GM12878 (cell line): ENCODE measurements around the gene FOXP1. TPM values are rescaled to one million over a fixed set of nuclear protein-coding genes. Genes with fewer than 3 reads are reported as not detected.

Experiments
- BHLHE40 ChIP-seq, 2 experiments: fragments of 450-650 bp in 1 of 2; IDR thresholded peaks; 2 replicates each; pipeline ENCODE4 v1.6.1; 2011 to 2017; ENCODE audit warnings: low read depth in 2 of 2, borderline replicate concordance in 1 of 2, improper control_type of control experiment in 1 of 2, low read length in 1 of 2, mild to moderate bottlenecking in 1 of 2
- CREB1 ChIP-seq: IDR thresholded peaks from 2 replicates; pipeline ENCODE4 v1.6.1; 2012; ENCODE audit warnings: low read depth, mild to moderate bottlenecking, inconsistent platforms
- JUNB ChIP-seq: IDR thresholded peaks from 2 replicates; pipeline ENCODE4 v1.6.1; 2016; ENCODE audit warnings: antibody characterized with exemption, mild to moderate bottlenecking
- NBN ChIP-seq: fragments of 450-650 bp; IDR thresholded peaks from 2 replicates; pipeline ENCODE4 v1.6.1; 2016
- POLR2AphosphoS5 ChIP-seq: IDR thresholded peaks from 2 replicates; pipeline ENCODE4 v1.6.1; 2011; ENCODE audit warnings: mild to moderate bottlenecking, low read length, inconsistent platforms
- ZNF622 ChIP-seq: fragments of 450-650 bp; IDR thresholded peaks from 2 replicates; pipeline ENCODE4 v1.6.1; 2017; ENCODE audit warnings: mild to moderate bottlenecking, inconsistent platforms
- polyA plus RNA-seq, 11 experiments: library from polyadenylated mRNA; depleted of rRNA in 4 of 11; unstranded in 6 of 11; stranded (reverse) in 5 of 11; fragments of >200 nt; fragmentation: Nextera tagmentation in 4 of 11; fragmentation: Illumina TruSeq in 1 of 11; extraction: Ambion mirVana in 4 of 11; extraction: Trizol in 1 of 11; gene quantifications; 1 replicate in 1 of 11; 2 replicates in 10 of 11; pipeline versions ENCODE4 v1.2.1 to v1.2.3, GENCODE V29; 2011 to 2016; ENCODE audit warnings: inconsistent platforms in 2 of 11, missing spikeins in 2 of 11, low read depth in 1 of 11
- total RNA-seq, 4 experiments: library from RNA; depleted of rRNA in 3 of 4; stranded (reverse); fragments of >200 nt in 3 of 4; fragmentation: Illumina TruSeq in 1 of 4; extraction: Trizol in 1 of 4; gene quantifications; 2 replicates each; pipeline versions ENCODE4 v1.2.1 to v1.2.3, GENCODE V29; 2013 to 2021
- TF ChIP-seq, protein P1 (sequence below): fragments of 450-650 bp; IDR thresholded peaks from 2 replicates; pipeline ENCODE4 v1.6.1; 2017; ENCODE audit warnings: antibody characterized with exemption, mild to moderate bottlenecking, moderate library complexity
- TF ChIP-seq, protein P2 (sequence below): fragments of 450-650 bp; IDR thresholded peaks from 2 replicates; pipeline ENCODE4 v1.6.1; 2017; ENCODE audit warnings: mild to moderate bottlenecking
- TF ChIP-seq, protein P3 (sequence below): fragments of 450-650 bp; IDR thresholded peaks from 2 replicates; pipeline ENCODE4 v1.6.1; 2018; ENCODE audit warnings: borderline replicate concordance, mild to moderate bottlenecking; ENCODE audit not compliant: partially characterized antibody
- TF ChIP-seq, protein P4 (sequence below), 3 experiments: IDR thresholded peaks in 2 of 3; conservative IDR thresholded peaks in 1 of 3; 2 replicates each; pipeline ENCODE4 v1.5.1; 2011; ENCODE audit warnings: low read depth in 3 of 3, low read length in 3 of 3, mild to moderate bottlenecking in 3 of 3, control low read depth in 2 of 3, moderate library complexity in 2 of 3, inconsistent platforms in 1 of 3, mixed read lengths in 1 of 3; ENCODE audit not compliant: control insufficient read depth in 2 of 3, insufficient read depth in 1 of 3; ENCODE audit errors: extremely low read depth in 1 of 3
- TF ChIP-seq, protein P5 (sequence below): fragments of 450-650 bp; formaldehyde crosslinking; IDR thresholded peaks from 2 replicates; pipeline ENCODE4 v1.4.0; 2022; ENCODE audit warnings: mild to moderate bottlenecking, moderate library complexity

The FOXP1 gene
- total and polyA plus RNA-seq, 10 of the 15 experiments (the other 5 are each of a cell fraction or from before 2014, with no cell fraction given) = 0.05 to 1.6 (median 0.20) TPM; not detected in 1

DNA sequence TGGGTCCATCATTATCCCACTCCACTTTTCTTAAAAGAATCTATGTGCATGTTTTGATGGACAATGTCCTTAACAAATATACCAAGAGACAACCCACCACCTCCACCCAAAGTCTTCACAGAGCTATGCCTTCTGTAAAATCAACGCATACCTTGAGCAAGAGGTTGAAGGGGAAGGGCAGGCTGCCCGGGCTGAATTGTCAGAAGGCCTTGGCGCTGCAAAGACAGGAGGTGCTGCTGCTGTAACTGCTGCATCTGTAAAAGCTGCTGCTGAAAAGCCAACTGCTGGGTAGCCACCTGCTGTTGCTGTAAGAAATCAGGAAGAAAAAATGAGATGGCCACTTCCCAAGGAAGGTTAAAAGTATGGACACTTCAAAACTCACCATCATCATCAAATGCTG is 536.7 kb downstream of the FOXP1 start (continued):
- TF ChIP-seq, protein P1, sequence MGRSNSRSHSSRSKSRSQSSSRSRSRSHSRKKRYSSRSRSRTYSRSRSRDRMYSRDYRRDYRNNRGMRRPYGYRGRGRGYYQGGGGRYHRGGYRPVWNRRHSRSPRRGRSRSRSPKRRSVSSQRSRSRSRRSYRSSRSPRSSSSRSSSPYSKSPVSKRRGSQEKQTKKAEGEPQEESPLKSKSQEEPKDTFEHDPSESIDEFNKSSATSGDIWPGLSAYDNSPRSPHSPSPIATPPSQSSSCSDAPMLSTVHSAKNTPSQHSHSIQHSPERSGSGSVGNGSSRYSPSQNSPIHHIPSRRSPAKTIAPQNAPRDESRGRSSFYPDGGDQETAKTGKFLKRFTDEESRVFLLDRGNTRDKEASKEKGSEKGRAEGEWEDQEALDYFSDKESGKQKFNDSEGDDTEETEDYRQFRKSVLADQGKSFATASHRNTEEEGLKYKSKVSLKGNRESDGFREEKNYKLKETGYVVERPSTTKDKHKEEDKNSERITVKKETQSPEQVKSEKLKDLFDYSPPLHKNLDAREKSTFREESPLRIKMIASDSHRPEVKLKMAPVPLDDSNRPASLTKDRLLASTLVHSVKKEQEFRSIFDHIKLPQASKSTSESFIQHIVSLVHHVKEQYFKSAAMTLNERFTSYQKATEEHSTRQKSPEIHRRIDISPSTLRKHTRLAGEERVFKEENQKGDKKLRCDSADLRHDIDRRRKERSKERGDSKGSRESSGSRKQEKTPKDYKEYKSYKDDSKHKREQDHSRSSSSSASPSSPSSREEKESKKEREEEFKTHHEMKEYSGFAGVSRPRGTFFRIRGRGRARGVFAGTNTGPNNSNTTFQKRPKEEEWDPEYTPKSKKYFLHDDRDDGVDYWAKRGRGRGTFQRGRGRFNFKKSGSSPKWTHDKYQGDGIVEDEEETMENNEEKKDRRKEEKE = no peak
- TF ChIP-seq JUNB (no peak), BHLHE40 (IDR thresholded peaks at IDR 0.05; ENCODE audit: borderline replicate concordance in 1 of 2, low read depth in 2 of 2, low read length in 1 of 2) (no peak), CREB1 (no peak), ZNF622 (no peak), POLR2AphosphoS5 (no peak), NBN (no peak)
- TF ChIP-seq, protein P2, sequence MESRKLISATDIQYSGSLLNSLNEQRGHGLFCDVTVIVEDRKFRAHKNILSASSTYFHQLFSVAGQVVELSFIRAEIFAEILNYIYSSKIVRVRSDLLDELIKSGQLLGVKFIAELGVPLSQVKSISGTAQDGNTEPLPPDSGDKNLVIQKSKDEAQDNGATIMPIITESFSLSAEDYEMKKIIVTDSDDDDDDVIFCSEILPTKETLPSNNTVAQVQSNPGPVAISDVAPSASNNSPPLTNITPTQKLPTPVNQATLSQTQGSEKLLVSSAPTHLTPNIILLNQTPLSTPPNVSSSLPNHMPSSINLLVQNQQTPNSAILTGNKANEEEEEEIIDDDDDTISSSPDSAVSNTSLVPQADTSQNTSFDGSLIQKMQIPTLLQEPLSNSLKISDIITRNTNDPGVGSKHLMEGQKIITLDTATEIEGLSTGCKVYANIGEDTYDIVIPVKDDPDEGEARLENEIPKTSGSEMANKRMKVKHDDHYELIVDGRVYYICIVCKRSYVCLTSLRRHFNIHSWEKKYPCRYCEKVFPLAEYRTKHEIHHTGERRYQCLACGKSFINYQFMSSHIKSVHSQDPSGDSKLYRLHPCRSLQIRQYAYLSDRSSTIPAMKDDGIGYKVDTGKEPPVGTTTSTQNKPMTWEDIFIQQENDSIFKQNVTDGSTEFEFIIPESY = no peak
- TF ChIP-seq, protein P3, sequence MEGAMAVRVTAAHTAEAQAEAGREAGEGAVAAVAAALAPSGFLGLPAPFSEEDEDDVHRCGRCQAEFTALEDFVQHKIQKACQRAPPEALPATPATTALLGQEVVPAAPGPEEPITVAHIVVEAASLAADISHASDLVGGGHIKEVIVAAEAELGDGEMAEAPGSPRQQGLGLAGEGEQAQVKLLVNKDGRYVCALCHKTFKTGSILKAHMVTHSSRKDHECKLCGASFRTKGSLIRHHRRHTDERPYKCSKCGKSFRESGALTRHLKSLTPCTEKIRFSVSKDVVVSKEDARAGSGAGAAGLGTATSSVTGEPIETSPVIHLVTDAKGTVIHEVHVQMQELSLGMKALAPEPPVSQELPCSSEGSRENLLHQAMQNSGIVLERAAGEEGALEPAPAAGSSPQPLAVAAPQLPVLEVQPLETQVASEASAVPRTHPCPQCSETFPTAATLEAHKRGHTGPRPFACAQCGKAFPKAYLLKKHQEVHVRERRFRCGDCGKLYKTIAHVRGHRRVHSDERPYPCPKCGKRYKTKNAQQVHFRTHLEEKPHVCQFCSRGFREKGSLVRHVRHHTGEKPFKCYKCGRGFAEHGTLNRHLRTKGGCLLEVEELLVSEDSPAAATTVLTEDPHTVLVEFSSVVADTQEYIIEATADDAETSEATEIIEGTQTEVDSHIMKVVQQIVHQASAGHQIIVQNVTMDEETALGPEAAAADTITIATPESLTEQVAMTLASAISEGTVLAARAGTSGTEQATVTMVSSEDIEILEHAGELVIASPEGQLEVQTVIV = no peak
- TF ChIP-seq, protein P4, sequence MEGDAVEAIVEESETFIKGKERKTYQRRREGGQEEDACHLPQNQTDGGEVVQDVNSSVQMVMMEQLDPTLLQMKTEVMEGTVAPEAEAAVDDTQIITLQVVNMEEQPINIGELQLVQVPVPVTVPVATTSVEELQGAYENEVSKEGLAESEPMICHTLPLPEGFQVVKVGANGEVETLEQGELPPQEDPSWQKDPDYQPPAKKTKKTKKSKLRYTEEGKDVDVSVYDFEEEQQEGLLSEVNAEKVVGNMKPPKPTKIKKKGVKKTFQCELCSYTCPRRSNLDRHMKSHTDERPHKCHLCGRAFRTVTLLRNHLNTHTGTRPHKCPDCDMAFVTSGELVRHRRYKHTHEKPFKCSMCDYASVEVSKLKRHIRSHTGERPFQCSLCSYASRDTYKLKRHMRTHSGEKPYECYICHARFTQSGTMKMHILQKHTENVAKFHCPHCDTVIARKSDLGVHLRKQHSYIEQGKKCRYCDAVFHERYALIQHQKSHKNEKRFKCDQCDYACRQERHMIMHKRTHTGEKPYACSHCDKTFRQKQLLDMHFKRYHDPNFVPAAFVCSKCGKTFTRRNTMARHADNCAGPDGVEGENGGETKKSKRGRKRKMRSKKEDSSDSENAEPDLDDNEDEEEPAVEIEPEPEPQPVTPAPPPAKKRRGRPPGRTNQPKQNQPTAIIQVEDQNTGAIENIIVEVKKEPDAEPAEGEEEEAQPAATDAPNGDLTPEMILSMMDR (IDR thresholded peaks at IDR 0.05 in 2 of 3, conservative IDR thresholded peaks at IDR 0.05 in 1 of 3; ENCODE audit: control insufficient read depth in 2 of 3, extremely low read depth in 1 of 3, insufficient read depth in 1 of 3, low read depth in 3 of 3, low read length in 3 of 3) = no peak
- TF ChIP-seq, protein P5, sequence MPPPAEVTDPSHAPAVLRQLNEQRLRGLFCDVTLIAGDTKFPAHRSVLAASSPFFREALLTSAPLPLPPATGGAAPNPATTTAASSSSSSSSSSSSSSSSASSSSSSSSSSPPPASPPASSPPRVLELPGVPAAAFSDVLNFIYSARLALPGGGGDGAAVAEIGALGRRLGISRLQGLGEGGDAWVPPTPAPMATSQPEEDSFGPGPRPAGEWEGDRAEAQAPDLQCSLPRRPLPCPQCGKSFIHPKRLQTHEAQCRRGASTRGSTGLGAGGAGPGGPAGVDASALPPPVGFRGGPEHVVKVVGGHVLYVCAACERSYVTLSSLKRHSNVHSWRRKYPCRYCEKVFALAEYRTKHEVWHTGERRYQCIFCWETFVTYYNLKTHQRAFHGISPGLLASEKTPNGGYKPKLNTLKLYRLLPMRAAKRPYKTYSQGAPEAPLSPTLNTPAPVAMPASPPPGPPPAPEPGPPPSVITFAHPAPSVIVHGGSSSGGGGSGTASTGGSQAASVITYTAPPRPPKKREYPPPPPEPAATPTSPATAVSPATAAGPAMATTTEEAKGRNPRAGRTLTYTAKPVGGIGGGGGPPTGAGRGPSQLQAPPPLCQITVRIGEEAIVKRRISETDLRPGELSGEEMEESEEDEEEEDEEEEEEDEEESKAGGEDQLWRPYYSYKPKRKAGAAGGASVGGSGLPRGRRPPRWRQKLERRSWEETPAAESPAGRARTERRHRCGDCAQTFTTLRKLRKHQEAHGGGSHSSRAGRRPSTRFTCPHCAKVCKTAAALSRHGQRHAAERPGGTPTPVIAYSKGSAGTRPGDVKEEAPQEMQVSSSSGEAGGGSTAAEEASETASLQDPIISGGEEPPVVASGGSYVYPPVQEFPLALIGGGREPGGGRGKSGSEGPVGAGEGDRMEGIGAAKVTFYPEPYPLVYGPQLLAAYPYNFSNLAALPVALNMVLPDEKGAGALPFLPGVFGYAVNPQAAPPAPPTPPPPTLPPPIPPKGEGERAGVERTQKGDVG (CRISPR knock-in tag) = no peak
